Measurements from ENCODE around the gene MAD2L1BP. TPM values are rescaled to one million over a fixed set of nuclear protein-coding genes. Genes with fewer than 3 reads are reported as not detected.
A peak's percentile ranks its signal among the peaks of the same experiment; 100 is the strongest.

The MAD2L1BP gene
- polyA plus RNA-seq, 3 donors: 14.8 to 20.5 (median 15.1) TPM

DNA sequence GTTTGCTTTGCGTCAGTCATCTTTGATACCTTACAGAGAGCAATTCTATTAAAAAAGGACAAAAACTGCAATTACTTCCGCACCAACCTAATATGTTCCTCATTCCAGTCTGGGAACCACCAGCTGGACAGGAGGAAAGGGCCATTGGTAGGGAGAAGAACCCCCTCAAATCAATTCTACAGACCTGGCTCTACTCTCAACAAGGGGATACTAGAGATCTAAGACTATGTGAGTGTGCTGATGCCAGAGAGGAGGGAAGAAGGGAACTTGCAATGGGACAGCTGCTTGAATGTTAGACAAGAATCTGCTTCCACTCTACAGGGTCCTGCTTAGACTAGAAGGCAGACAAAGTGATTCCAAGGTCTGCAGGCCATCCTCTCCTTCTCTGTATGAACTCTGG lies 38.7 kb downstream of the MAD2L1BP start:
- 73 to 98% (median 97%) methylated on average over 2 of the region's 2 CpGs for WGBS, 3 donors
- H3K27ac ChIP-seq (ENCODE audit: low read depth, low read length): no peak overlapping the region

- 94 to 99% (median 98%) methylated on average over 8 of the region's 8 CpGs for WGBS, 3 donors
- H3K27ac ChIP-seq (ENCODE audit: low read depth, low read length): no peak overlapping the region
These were observed 39.3 kb downstream of the MAD2L1BP start for GRCh38 chr6:43674921-43675320.

- WGBS, 3 donors: 88 to 91% (median 88%) methylated on average over 7 of the region's 7 CpGs
- H3K27ac ChIP-seq (ENCODE audit: low read depth, low read length): no peak overlapping the region
These were observed 41.4 kb downstream of the MAD2L1BP start for GRCh38 chr6:43676962-43677606.

DNA sequence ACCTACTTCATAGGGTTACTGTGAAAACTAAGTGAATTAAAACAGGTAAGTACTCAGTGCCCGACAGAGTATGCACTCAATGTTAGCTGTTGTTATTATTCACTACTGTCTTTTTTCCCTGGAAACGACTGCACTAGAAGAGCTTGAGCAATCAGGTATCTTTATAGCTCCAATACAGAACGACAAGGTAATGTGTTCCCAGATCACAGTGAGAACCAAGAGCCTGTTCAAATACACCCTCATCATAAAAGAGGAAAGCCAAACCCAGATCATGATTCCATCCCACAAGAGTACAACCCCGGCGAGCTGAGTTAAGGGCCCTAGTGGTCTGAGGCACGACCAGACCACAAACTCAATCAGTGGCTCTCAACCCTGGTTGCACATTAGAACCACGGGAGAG lies 42.1 kb downstream of the MAD2L1BP start:
- WGBS, 3 donors: 71 to 89% (median 86%) methylated on average over 7 of the region's 7 CpGs
- no peak overlapping the region for H3K27ac ChIP-seq (ENCODE audit: low read depth, low read length)

- 89 to 96% (median 94%) methylated on average over 7 of the region's 7 CpGs for WGBS, 3 donors
These were observed 42.7 kb downstream of the MAD2L1BP start for GRCh38 chr6:43678341-43678740.

DNA sequence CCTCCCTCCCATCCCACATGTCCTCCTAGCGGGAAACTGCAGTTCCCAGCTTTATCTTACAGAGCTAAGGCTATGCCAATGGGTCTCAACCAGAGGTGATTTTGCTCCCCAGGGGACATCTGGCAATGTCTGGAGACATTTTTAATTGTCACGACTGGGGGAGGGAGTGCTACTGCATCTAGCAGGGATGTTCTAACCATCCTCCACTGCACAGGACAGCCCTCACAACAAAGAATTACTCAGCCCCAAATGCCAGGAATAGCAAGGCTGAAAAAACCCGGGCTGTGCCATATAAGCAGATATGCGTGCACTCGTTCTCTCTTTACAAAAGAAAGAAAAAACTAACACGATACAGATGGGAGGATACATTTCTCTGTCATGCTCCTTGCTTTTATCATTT lies 43.4 kb downstream of the MAD2L1BP start:
- no peak overlapping the region for H3K27ac ChIP-seq (ENCODE audit: low read depth, low read length)
- WGBS, 3 donors: 92 to 95% (median 92%) methylated on average over 6 of the region's 6 CpGs

More at GRCh38 chr6:43678341-43678740, 42.7 kb downstream of the MAD2L1BP start:
- H3K27ac ChIP-seq (ENCODE audit: low read depth, low read length): no peak overlapping the region

DNA sequence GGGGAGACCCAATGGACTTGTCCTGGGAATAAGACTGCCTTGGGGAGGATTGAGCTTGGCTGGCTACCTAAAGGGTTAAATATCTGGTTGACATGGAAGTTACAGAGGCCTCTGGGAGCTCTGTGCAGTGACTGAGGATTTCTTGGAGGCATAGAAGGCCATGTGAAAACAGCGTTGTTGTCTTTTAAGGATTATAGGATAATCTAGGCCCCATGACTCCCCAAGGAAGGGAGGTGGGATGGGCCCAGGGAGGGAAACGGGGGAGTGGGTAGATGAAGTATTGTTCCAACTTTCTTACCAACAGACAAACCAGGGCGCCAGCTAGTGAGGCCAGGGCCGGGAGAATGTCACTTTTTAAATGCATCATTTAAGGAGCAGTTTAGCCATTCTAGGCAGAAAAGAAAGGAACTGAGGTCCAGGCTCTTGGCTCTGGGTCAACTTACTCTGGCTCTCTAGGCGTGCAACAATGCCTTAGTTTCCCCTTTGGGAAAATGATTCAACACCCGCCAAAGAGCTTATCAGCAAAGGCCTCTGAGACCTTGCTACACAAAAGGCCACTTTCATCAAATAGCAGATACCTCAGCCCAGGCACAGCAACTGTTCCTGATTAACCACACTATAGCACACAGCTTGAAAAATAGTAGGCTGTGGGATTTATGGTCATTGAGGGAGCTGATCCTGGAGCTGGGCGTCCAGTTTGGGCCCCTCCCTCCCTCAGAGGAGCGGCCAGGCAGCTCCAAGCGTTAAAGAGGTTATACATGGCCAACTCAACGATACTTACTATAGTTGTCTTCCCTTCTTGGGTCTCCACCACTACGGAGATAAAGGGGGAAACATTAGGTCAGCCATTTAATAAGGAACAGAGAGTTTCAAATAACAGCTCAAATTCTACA lies 44.9 kb downstream of the MAD2L1BP start:
- WGBS, 3 donors: 63 to 77% (median 75%) methylated on average over 11 of the region's 11 CpGs
- H3K27ac ChIP-seq (ENCODE audit: low read depth, low read length): no peak overlapping the region

DNA sequence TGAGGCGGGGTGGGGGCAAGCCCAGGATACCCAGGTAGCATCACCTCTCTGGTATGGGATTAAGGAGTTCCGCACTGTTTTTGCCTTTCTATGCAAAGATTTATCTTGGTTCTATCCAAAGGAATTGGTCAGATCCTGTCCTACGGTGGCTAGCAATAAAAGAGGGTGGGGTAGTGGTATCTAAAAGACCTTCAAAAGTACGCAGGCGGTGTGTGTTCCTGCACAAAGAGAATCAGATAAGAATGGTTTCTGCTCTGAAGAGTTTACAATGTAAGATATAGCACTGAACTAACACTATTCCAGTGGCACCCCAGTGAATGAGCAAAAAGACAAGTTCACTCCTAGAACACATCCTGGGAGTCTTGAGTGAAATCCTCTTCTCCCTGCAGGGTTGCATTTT lies 45.7 kb downstream of the MAD2L1BP start:
- no peak overlapping the region for H3K27ac ChIP-seq (ENCODE audit: low read depth, low read length)
- 78 to 88% (median 80%) methylated on average over 5 of the region's 5 CpGs for WGBS, 3 donors

DNA sequence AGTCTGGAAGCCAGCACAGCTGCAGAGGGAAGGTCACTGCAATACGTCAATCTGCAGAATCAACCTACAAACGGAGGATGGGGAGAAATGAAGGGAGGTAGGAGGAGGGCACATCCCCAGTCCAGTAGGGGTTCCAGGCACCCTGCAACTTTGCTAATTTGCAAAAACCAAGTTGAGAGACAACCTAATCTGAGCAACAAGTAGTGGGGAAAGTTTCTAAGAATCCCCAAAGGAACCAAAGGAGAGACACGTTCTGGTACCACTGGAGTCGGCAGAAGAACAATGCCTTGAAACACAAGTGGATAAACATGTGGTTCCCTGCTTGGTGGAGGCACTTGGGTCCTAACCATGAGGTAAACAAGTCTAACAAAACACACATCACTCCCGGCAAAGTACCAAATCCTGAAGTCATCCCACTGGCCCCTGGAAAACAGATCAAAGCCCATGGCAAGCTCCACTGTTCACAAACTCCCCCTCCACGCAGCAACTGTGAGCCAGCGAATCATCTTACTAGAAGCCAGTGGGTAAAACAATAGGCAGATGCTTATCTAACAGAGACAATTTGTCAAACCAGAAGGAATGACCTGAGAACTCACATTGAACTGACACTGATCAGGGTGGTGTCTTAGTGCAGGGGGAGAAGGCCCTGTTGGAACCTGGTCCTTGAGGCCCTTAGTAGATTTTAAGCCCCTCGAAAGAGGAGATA lies 47.2 kb downstream of the MAD2L1BP start:
- no peak overlapping the region for H3K27ac ChIP-seq (ENCODE audit: low read depth, low read length)
- WGBS, 3 donors: 57 to 72% (median 62%) methylated on average over 8 of the region's 8 CpGs

DNA sequence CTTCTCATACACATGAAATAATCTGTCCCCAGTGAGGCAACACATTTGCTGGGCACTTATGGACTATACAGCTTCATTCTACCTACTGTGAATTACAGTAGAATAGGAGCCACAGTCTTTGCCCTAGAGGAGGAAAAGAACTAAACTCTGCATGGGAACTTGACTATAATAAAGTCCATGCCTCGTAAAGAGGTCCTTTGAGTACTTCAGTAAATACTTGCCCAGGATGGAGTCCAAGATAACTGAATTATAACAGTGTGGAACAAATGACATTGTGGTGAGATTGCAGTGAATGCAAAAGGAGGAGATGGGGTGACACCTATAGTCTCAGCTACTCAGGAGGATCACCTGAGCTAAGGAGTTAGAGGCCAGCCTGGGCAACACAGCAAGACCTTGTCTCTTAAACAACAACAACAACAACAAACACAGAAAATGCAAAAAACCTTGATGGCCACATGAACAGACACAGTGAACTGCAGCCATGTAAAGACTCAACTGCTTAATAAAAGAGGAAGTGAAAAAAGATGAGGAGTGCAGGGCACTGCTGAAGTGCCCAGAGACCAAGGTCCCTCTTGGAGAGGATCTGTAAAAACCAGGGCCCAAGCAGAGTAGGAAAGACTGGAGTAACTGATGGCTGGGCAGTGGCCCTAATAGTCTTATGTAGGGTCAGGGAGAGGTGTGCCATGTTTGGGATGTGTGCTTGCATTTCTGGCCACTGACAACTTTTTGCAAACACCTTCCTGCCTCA lies 48.2 kb downstream of the MAD2L1BP start:
- 59 to 91% (median 74%) methylated on average over 1 of the region's 1 CpG for WGBS, 3 donors
- no peak overlapping the region for H3K27ac ChIP-seq (ENCODE audit: low read depth, low read length)

DNA sequence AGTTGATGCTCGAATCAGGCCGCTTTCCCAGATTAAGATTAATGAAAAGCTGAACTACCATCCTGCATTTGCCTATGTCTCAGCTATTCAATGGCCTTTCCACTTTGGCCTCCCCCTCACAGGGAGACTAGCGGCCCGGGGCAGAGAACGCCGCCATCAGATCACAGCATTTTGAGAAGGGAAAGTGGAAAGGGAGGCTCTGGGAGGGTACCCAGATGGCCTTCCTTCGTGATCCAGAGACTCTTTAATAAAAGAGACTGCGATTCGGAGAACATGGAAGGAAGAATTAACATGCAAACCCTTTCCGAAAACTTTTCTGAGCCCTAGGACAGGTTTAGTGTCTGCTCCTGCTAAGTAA lies 51.4 kb downstream of the MAD2L1BP start:
- H3K27ac ChIP-seq (ENCODE audit: low read depth, low read length): peak overlapping the region; percentile 32
- WGBS, 3 donors: 6 to 9% (median 7%) methylated on average over 10 of the region's 10 CpGs

GRCh38 chr6:43687437-43688347 lies 52.1 kb downstream of the MAD2L1BP start, which contains the start of gene MRPS18A:
TSS of gene MRPS18A (minus strand) at chr6:43687791. CDS start at chr6:43687779, 12 bp downstream.
- peak within 1 kb of the TSS; percentile 32 for H3K27ac ChIP-seq (ENCODE audit: low read depth, low read length)
- 4 to 9% (median 7%) methylated on average over 43 of the region's 43 CpGs for WGBS, 3 donors

DNA sequence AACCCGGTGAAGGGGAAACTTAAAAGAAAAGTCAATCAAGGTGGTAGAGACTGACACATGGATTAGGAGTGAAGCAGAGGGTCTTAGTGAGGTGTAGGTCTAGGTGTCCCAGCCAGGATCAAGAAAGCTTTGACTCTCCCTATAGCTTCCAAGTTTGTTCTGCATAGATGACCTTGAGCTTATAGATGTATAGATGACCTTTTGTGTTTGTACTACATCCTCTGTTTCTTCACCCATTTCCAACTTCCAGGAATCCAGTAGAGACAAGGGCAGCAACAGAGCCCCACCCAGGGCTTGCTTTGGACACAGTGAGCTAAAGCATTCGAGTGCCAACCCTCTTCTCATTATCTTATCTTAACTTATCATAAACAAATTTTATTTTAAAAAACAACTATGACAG lies 53.8 kb downstream of the MAD2L1BP start:
- no peak overlapping the region for H3K27ac ChIP-seq (ENCODE audit: low read depth, low read length)
- 51 to 84% (median 80%) methylated on average over 2 of the region's 2 CpGs for WGBS, 3 donors

Other genes starting within 250 kb of the MAD2L1BP start
- 10 to 100 TPM in 2 of 3 donors, 1 to 10 TPM in 1; 8.2 to 13.7 (median 11.7) TPM for gene ABCC10, start 208.3 kb upstream of the MAD2L1BP start, polyA plus RNA-seq
- gene DLK2, start 180.3 kb upstream of the MAD2L1BP start, polyA plus RNA-seq: under 1 TPM; 0.25 to 0.45 (median 0.34) TPM
- gene TJAP1, start 158.3 kb upstream of the MAD2L1BP start, polyA plus RNA-seq: 10 to 100 TPM; 16.4 to 23.7 (median 17.2) TPM
- 1 to 10 TPM in 1 of 3 donors, under 1 TPM in 1, not detected in 1; 0.10 to 1.0 TPM for gene LRRC73, start 125.5 kb upstream of the MAD2L1BP start, polyA plus RNA-seq
- gene YIPF3, start 118.9 kb upstream of the MAD2L1BP start, polyA plus RNA-seq: 100 to 1,000 TPM in 1 of 3 donors, 10 to 100 TPM in 2; 54.0 to 117 (median 97.3) TPM
- gene POLR1C, start 118.8 kb upstream of the MAD2L1BP start, polyA plus RNA-seq: 10 to 100 TPM; 17.0 to 48.2 (median 19.2) TPM
- 10 to 100 TPM in 1 of 3 donors, 1 to 10 TPM in 2; 7.0 to 12.8 (median 9.8) TPM for gene XPO5, start 59.8 kb upstream of the MAD2L1BP start, polyA plus RNA-seq
- 1 to 10 TPM; 3.2 to 5.5 (median 4.3) TPM for gene POLH, start 59.7 kb upstream of the MAD2L1BP start, polyA plus RNA-seq
- gene GTPBP2, start 6.6 kb upstream of the MAD2L1BP start, polyA plus RNA-seq: 10 to 100 TPM; 27.3 to 49.6 (median 45.2) TPM
- gene RSPH9, start 9.2 kb downstream of the MAD2L1BP start, polyA plus RNA-seq: under 1 TPM; 0.21 to 0.52 (median 0.22) TPM
- 10 to 100 TPM; 36.0 to 82.0 (median 51.8) TPM for gene MRPS18A, start 52.0 kb downstream of the MAD2L1BP start, polyA plus RNA-seq
- gene VEGFA, start 134.4 kb downstream of the MAD2L1BP start, polyA plus RNA-seq: 100 to 1,000 TPM in 1 of 3 donors, 10 to 100 TPM in 2; 67.5 to 260 (median 90.8) TPM